Heart right ventricle (tissue), 16 donors: ENCODE measurements around the gene JRKL. TPM values are rescaled to one million over a fixed set of nuclear protein-coding genes. Genes with fewer than 3 reads are reported as not detected.
"Not testable (repeated sequence)": the region's sequence is repeated elsewhere in the genome, so short reads cannot be mapped to it uniquely, and the experiment has no call there.

Experiments
- ATAC-seq, 8 donors: fragments of 200-7000 bp; cut with Tn5 transposase; one replicate each; pipeline ENCODE4 v1.9.1; 2020; ENCODE audit warnings: mild to moderate bottlenecking in 8 of 8, moderate library complexity in 8 of 8, moderate number of reproducible peaks in 1 of 8
- DNase-seq, 2 donors: peaks; one replicate each; pipeline ENCODE4 v3.0.0-alpha.2; 2020
- H3K27ac ChIP-seq, 10 donors: fragments of 200-600 bp; sonication (generic) in 2 of 10; one replicate each; pipeline versions ENCODE4 v1.5.0 to v1.8.0; 2020 to 2022; ENCODE audit warnings: mild to moderate bottlenecking in 3 of 10
- H3K27me3 ChIP-seq, 7 donors: fragments of 200-600 bp; one replicate each; pipeline ENCODE4 v1.8.0; 2021 to 2022; ENCODE audit warnings: mild to moderate bottlenecking in 2 of 7
- H3K36me3 ChIP-seq, 9 donors: fragments of 200-600 bp; sonication (generic) in 1 of 9; one replicate each; pipeline versions ENCODE4 v1.5.0 to v1.8.0; 2020 to 2022; ENCODE audit warnings: mild to moderate bottlenecking in 2 of 9
- H3K4me1 ChIP-seq, 9 donors: fragments of 200-600 bp; sonication (generic) in 1 of 9; one replicate each; pipeline versions ENCODE4 v1.5.0 to v1.8.0; 2020 to 2022; ENCODE audit warnings: mild to moderate bottlenecking in 4 of 9
- H3K4me3 ChIP-seq, 10 donors: fragments of 200-600 bp; sonication (generic) in 2 of 10; one replicate each; pipeline versions ENCODE4 v1.5.0 to v1.8.0; 2020 to 2022; ENCODE audit warnings: mild to moderate bottlenecking in 7 of 10, moderate library complexity in 2 of 10
- H3K9me3 ChIP-seq, 11 donors: fragments of 200-600 bp in 10 of 11; sonication (generic) in 2 of 11; one replicate each; pipeline versions ENCODE4 v1.5.0 to v1.8.0; 2013 to 2022; ENCODE audit warnings: mild to moderate bottlenecking in 2 of 11, control low read depth in 1 of 11, moderate library complexity in 1 of 11
- WGBS, 2 donors: extraction: QIAGEN DNeasy Blood & Tissue Kit; methylation state at CpG; one replicate each; pipeline ENCODE4 v1.1.7; 2013; ENCODE audit warnings: inconsistent platforms in 1 of 2; 5-methylcytosine and 5-hydroxymethylcytosine counted together
- intact Hi-C, 10 donors: fragments of 100-400 bp; cut with DNase I; formaldehyde crosslinking; loops; one replicate each; pipeline versions ENCODE4 v1.11.1 to v1.14.2; 2022
- microRNA-seq, 2 donors: library from miRNA; unstranded; fragments of <30 nt; microRNA quantifications; one replicate each; pipeline ENCODE4 v1.2.0, GENCODE V29; 2021
- polyA plus RNA-seq, 2 donors: library from polyadenylated mRNA; stranded (reverse); fragments of 200-250 nt; gene quantifications; one replicate each; pipeline ENCODE4 v1.2.3, GENCODE V29; 2013
- total RNA-seq, 10 donors: library from RNA; stranded (reverse); fragmentation: NEBNext Ultra II Directional in 3 of 10; extraction: Animal tissue kit (Norgen Biotek cat#: 25700) in 3 of 10; gene quantifications; one replicate each; pipeline versions ENCODE4 v1.2.1 to v1.2.4, GENCODE V29; 2021 to 2023
- TF ChIP-seq, protein P1 (sequence below), 9 donors: fragments of 200-600 bp; sonication (generic) in 2 of 9; IDR thresholded peaks; one replicate each; pipeline versions ENCODE4 v1.5.0 to v1.8.0; 2021 to 2022; ENCODE audit warnings: antibody characterized with exemption in 9 of 9, mild to moderate bottlenecking in 5 of 9, moderate library complexity in 1 of 9
- donor health status: Arrhythmogenic right ventricular cardiomyopathy.
- donor health status: ischemic (EF 13 %, LVEDD 7.1; RV severe dilation, severe dysfunction).
- donor health status: healthy with polysubstance abuse.
- donor health status: DM: no; HTN: yes; CAD: no.
- donor health status: DM: no; HTN: no; CAD: no.
- donor health status: ischemic (EF 25% LVEDD 6.9; RV normal size, moderate dysfunction).
- donor health status: ischemic (EF 25% LVEDD 5.7; RV mildly dilated, moderate dysfunction).
- donor health status: healthy.
- donor health status: DM: yes; HTN: yes; CAD: no.
- donor health status: Ischemic cardiomyopathy.
- donor health status: ischemic (EF 35%, LVEDD 5.7; RV mildly dilated, moderate dysfunction).
- donor health status: nonischemic (EF 11% LVEDD 7.7; RV severe dilation, severe dysfunction).
- donor health status: DM: yes; HTN: yes; CAD: no.
- donor health status: PGD.
- donor health status: ischemic (EF 29% LVEDD 5.4; RV normal size, mild dysfunction).
- donor health status: nonischemic (EF 23%, LVEDD 6.1; RV moderate dilation, normal function).

The JRKL gene
- total and polyA plus RNA-seq, 12 donors, result 3.4 to 7.5 (median 5.9) TPM

DNA sequence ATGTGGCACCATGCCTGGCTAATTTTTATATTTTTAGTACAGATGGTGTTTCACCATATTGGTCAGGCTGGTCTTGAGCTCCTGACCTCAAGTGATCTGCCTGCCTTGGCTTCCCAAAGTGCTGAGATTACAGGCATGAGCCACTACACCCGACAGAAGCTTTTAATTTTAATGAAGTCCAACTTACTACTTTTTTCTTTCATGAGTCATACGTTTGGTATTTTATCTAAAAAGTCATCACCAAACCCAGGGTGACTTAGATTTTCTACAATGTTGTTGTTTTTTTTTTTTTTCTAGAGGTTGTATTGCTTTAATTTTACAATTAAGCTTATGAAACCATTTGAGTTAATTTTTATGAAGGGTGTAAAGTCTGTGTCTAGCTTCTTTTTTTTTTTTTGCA, 34.9 kb downstream of the JRKL start:
- Histone ChIP-seq H3K4me3 (no peak overlapping the region), H3K4me1 (no peaks in the 10 kb centered on the region), H3K27me3 (peaks cover 0 to 72% (median 12%) of the 10 kb centered on the region in 7 donors), H3K36me3 (no peaks in the 10 kb centered on the region), H3K27ac (no peak overlapping the region), H3K9me3 (no peaks in the 10 kb centered on the region)
- TF ChIP-seq, protein P1, sequence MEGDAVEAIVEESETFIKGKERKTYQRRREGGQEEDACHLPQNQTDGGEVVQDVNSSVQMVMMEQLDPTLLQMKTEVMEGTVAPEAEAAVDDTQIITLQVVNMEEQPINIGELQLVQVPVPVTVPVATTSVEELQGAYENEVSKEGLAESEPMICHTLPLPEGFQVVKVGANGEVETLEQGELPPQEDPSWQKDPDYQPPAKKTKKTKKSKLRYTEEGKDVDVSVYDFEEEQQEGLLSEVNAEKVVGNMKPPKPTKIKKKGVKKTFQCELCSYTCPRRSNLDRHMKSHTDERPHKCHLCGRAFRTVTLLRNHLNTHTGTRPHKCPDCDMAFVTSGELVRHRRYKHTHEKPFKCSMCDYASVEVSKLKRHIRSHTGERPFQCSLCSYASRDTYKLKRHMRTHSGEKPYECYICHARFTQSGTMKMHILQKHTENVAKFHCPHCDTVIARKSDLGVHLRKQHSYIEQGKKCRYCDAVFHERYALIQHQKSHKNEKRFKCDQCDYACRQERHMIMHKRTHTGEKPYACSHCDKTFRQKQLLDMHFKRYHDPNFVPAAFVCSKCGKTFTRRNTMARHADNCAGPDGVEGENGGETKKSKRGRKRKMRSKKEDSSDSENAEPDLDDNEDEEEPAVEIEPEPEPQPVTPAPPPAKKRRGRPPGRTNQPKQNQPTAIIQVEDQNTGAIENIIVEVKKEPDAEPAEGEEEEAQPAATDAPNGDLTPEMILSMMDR (IDR thresholded peaks at IDR 0.05), result no peak
- intact Hi-C loops, result loop anchor here in 5 of 10 donors (5.0 to 10.0 kb wide), 4 partner anchors 580 to 1270 kb away; no protein-coding TSS in a partner anchor
- 21 to 50% methylated on average over 2 of the region's 2 CpGs for WGBS, 2 donors
- ATAC-seq (no peak), DNase-seq (no peak)

DNA sequence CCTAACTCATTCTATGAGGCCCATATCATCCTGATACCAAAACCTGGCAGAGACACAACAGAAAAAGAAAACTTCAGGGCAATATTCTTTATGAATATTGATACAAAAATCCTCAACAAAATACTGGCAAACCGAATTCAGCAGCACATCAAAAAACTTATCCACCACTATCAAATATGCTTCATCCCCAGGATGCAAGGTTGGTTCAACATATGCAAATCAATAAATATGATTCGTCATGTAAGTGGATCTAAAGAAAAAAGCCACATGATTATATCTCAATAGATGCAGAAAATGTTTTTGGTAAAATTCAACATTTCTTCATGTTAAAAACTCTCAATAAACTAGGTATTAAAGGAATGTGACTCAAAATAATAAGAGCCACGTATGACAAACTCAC, 40.9 kb downstream of the JRKL start:
- TF ChIP-seq, protein P1 (IDR thresholded peaks at IDR 0.05), result no peak
- no peak for DNase-seq
- intact Hi-C loops, result no loop called here
- no peak for ATAC-seq
- WGBS, 2 donors, result 83 to 85% methylated on average over 3 of the region's 3 CpGs
- Histone ChIP-seq H3K36me3 (no peaks in the 10 kb centered on the region), H3K27ac (no peak overlapping the region), H3K4me1 (peaks cover 0 to 4% (median 0%) of the 10 kb centered on the region in 9 donors), H3K27me3 (peaks cover 0 to 32% (median 3%) of the 10 kb centered on the region in 7 donors), H3K4me3 (no peak overlapping the region), H3K9me3 (peaks cover 0 to 15% (median 0%) of the 10 kb centered on the region in 11 donors)

DNA sequence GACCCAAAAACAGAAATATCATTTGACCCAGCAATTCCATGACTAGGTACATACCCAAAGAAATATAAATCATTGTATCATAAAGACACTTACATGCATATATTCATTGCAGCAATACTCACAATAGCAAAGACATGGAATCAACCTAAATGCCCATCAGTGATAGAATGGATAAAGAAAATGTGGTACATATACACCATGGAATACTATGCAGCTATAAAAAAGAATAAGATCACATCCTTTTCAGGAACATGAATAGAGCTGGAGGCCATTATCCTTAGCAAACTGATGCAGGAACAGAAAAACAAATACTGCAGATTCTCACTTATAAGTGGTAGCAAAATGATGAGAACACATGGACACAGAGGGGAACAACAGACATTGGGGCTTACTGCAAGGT, 42.8 kb downstream of the JRKL start:
- intact Hi-C loops, H3K4me1 ChIP-seq, H3K4me3 ChIP-seq, ATAC-seq, H3K27ac ChIP-seq, H3K36me3 ChIP-seq, DNase-seq: not testable (repeated sequence)
- peaks cover 0 to 15% (median 0%) of the 10 kb centered on the region in 11 donors for H3K9me3 ChIP-seq
- peaks cover 0 to 28% (median 3%) of the 10 kb centered on the region in 7 donors for H3K27me3 ChIP-seq

Small RNA genes within 50 kb of the gene (microRNA-seq; reads per million reads assigned to microRNA genes)
- gene MIR1260B, result 0 reads per million in 2 donors

Other genes starting within 250 kb of the JRKL start
- 1 to 10 TPM; 2.9 to 6.1 (median 4.5) TPM for gene MAML2, start 46.8 kb upstream of the JRKL start, total RNA-seq
- 1 to 10 TPM; 1.3 to 1.9 TPM for gene MAML2, start 46.8 kb upstream of the JRKL start, polyA plus RNA-seq
- gene CCDC82, start 101 bp upstream of the JRKL start, total RNA-seq, result 10 to 100 TPM; 10.9 to 15.3 (median 13.1) TPM
- gene CCDC82, start 101 bp upstream of the JRKL start, polyA plus RNA-seq, result 10 to 100 TPM in 1 of 2 donors, 1 to 10 TPM in 1; 9.1 to 33.7 TPM